ENCODE measurements around the gene ACAD8.

ACAD8 gene

DNA sequence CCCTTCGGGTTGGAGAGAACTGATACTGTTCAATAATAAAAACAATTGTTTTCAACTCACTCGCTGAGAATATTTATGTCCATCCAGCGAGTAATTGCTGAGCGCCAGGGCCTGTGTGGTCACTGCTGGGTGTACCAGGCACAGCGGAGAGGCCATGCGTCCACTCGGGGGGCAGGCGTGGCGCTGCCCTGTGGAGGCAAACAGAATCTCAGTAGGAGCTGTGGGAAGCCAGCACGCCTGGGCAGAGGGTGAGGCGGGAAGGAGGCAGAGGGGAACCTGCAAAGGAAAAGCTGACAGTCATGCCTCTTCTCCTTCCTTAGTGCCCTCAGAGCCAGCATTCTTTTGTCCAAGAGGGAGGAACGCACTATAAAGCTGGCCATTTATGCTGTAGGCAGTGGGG is 34.2 kb downstream of the ACAD8 start:
- H3K27ac ChIP-seq: no peak overlapping the region
- TF ChIP-seq, protein P1, sequence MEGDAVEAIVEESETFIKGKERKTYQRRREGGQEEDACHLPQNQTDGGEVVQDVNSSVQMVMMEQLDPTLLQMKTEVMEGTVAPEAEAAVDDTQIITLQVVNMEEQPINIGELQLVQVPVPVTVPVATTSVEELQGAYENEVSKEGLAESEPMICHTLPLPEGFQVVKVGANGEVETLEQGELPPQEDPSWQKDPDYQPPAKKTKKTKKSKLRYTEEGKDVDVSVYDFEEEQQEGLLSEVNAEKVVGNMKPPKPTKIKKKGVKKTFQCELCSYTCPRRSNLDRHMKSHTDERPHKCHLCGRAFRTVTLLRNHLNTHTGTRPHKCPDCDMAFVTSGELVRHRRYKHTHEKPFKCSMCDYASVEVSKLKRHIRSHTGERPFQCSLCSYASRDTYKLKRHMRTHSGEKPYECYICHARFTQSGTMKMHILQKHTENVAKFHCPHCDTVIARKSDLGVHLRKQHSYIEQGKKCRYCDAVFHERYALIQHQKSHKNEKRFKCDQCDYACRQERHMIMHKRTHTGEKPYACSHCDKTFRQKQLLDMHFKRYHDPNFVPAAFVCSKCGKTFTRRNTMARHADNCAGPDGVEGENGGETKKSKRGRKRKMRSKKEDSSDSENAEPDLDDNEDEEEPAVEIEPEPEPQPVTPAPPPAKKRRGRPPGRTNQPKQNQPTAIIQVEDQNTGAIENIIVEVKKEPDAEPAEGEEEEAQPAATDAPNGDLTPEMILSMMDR (conservative IDR thresholded peaks at IDR 0.05): no peak

- H3K27ac ChIP-seq: no peak overlapping the region
- TF ChIP-seq, protein P1 (conservative IDR thresholded peaks at IDR 0.05): no peak
Measured at GRCh38 chr11:134288486-134288885, 35.1 kb downstream of the ACAD8 start.

DNA sequence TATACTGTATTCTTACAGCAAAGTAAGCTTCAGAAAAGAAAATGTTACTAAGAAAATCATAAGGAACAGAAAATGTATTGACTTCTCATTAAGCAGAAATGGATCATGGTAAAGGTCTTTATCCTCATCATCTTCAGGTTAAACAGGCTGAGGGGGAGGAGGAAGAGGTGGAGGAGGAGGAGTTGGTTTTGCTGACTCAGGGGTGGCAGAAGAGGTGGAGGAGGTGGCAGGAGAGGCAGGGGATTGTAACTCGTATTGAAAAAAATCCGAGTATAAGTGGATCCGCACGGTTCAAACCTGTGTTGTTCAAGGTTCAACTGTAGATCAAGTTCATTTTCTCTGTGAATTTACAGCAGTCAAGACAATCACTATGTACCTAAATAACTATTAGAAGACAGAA is 35.8 kb downstream of the ACAD8 start:
- TF ChIP-seq, protein P1 (conservative IDR thresholded peaks at IDR 0.05): no peak
- no peak overlapping the region for H3K27ac ChIP-seq

DNA sequence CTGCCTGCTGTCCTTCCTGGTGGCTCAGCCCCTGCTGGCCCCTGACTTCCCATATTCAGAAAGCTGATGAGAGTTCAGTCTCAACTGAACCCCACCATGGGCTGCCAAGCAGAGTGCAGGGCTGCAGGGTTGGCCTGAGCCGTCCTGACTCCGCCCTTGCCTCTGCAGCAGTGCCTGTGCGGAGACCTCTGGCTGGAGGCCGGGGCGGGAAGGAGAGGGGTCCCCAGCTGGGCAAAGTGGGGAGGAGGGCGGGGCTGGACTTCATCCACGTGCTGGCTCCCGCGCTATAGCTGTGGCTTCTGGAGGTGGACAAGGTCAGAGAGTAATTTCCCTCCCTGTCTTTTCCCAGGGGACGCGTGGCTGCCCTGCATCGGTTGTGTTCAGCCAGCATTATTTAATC is 36.4 kb downstream of the ACAD8 start:
- TF ChIP-seq, protein P1 (conservative IDR thresholded peaks at IDR 0.05): no peak
- H3K27ac ChIP-seq: no peak overlapping the region

GRCh38 chr11:134290646-134291045 is 37.3 kb downstream of the ACAD8 start:
- TF ChIP-seq, protein P1 (conservative IDR thresholded peaks at IDR 0.05): no peak
- H3K27ac ChIP-seq: no peak overlapping the region

DNA sequence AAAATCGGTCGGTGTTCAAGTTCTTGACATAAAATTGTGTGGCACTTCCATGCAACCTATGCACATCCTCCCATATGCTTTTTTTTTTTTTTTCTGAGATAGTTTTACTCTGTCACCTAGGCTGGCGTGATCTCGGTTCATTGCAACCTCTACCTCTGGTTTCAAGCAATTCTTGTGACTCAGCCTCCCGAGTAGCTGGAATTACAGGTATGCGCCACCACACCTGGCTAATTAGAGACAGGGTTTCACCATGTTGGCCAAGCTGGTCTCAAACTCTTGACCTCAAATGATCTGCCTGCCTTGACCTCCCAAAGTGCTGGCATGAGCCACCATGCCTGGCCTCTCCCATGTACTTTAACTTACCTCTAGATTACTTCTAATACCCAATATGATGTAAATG is 37.8 kb downstream of the ACAD8 start:
- TF ChIP-seq, protein P1 (conservative IDR thresholded peaks at IDR 0.05): no peak

GRCh38 chr11:134292661-134293060 is 39.3 kb downstream of the ACAD8 start:
- TF ChIP-seq, protein P1 (conservative IDR thresholded peaks at IDR 0.05): no peak
- peak overlapping the region; percentile 2; the same call in 1 of the 2 replicates for H3K27ac ChIP-seq

More for the DNA sequence above, 37.8 kb downstream of the ACAD8 start:
- H3K27ac ChIP-seq: no peak overlapping the region

All from VCaP (cell line).